GM19468 (cell line): ENCODE measurements around the gene MGRN1.
A peak's percentile ranks its signal among the peaks of the same experiment; 100 is the strongest.

Experiments used
- ATAC-seq: cut with Tn5 transposase; IDR thresholded peaks from one replicate; pipeline ENCODE4 v1.9.1; 2021; ENCODE audit warnings: mild to moderate bottlenecking, moderate library complexity, moderate number of reproducible peaks; ENCODE audit not compliant: unreplicated experiment; ENCODE audit errors: extremely low read depth

The MGRN1 gene

DNA sequence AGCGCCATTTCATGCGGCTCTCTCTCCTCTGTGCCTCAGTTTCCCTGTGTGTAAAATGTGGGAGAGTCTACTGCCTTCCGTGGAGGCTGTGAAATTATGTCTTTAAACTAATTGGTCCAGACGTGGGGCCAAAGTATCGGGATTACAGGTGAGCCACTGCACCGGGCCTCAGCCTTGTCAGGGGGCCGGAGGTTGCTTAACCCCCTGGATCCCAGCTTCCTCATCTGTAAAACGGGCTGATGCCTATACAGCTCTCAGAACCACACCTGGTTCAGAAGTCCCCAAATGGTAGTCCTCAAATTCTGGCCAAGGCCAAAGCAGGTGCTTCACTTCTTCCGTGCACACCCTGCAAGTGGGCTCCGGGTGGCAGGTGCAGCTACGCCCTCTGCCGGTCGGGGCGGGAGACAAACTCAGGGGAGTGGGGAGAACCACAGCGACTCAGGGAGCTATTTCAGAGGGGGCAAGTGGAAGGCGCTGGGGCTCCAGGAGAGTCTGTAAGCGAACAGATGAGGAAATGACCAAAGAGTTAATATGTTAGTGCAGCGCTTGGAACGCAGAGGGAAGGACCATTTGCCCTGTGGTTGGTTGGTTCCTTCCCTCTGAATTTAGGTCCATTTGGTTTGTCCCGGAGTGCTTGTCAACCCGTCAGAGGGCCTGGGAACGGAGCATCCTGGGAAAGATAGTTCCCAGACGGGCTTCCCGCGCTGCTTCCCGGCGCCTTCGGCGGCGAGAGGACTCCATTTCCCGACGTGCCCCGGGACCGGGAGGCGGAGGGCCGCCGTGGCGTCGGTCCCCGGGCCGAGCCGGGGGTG is at the start of gene MGRN1:
Gene MGRN1, plus strand, starts transcription at position 812 of the 812 bp plus-strand sequence. CDS start 135 bp downstream, outside the sequence.
- ATAC-seq = peak; percentile 53

GRCh38 chr16:4574919-4575705 is 49.5 kb upstream of the MGRN1 start:
- no peak for ATAC-seq

GRCh38 chr16:4576008-4576407 is 48.6 kb upstream of the MGRN1 start:
- ATAC-seq = no peak

DNA sequence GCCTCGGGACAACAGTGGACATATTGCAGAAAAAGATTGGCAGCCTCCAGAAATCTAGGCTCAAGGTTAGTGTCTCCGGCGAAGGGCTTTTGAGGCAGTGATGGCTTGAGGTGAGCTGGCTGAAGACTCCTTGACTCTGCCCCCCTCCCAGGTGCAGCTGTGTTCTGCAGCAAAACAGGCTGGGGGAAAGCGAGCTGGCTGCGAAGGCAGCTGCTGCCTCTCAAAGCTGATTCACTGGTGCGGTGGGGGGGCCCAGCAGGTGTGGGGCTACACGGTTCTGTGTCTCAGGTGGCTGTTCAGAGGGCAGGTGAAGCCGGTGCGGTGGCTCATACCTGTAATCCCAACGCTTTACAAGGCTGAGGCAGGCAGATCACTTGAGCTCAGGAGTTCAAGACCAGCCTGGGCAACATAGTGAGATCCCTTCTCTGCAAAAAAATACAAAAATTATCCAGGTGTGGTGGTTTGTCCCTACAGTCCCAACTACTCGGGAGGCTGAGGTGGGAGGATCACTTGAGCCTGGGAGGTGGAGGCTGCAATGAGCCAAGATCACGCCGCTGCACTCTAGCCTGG is 45.6 kb upstream of the MGRN1 start:
- ATAC-seq = no peak

DNA sequence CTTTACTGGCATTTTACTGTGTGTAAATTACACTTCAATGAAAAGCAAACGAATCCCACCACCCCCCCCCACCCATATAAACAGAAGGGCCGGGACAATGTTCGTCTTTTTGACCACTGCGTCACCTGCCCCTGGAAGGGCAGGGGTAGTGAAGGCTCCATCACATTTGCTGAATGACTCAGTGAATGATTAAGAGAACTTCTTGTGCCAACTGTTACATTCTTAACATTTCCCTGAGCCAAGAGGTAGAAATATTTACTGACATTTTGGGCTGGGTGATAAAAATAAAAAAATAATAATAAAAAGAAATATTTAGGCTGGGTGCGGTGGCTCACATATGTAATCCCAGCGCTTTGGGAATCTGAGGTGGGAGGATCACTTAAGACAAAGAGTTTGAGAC is 44.4 kb upstream of the MGRN1 start:
- no peak for ATAC-seq

DNA sequence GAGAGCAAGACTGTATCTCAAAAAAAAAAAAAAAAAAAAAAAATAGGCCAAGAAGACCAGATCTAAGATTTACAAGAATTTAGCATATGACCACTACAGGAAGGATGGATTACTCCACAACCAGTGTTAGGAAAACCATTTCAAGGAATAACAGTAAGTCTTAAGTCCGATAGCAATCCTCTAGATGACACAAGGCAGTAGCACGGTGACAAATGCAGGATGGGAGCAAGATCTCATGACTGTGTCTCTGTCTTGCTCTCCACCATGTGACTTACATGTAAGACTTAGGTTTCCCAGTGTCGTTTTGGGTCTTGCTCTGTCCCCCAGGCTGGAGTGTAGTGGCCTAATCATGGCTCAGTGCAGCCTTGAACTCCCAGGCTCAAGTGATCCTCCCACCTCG is 40.7 kb upstream of the MGRN1 start:
- no peak for ATAC-seq

DNA sequence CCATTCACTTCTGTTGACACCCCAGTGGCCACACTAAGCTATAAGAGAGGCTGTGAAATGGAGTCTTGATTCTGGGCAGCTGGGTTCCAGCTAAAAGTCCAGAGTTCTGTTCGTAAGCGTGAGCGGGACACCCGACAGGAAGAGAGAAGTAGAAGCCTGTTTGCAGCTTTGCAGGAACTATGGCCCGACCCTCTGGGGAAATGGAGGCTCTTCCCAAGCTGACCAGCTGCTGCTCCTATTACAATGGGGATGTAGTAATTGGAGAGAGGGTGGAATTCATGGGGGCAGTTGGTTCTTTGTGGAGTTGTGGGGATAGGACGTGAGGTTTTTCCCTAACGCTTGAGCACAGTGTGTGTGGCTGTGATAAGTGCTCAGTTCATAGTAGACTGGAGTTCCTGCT is 38.3 kb upstream of the MGRN1 start:
- no peak for ATAC-seq

DNA sequence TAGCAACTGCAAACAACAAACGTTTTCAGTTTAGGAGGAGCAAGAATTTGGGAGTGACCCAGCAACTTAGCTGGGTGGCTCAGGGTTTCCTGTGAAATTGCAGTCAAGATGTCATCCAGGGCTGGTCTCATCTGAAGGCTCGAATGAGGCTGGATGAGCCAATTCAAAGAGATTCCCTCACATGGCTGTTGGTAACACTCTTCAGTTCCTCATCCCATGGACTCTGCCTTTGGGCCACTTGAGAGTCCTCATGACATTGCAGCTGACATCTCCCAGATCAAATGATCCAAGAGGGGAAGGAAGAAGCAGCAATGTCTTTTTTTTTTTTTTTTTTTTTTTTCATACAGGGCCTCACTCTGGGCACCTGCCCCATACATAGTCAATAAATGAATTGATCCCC is 36.2 kb upstream of the MGRN1 start:
- ATAC-seq = no peak

DNA sequence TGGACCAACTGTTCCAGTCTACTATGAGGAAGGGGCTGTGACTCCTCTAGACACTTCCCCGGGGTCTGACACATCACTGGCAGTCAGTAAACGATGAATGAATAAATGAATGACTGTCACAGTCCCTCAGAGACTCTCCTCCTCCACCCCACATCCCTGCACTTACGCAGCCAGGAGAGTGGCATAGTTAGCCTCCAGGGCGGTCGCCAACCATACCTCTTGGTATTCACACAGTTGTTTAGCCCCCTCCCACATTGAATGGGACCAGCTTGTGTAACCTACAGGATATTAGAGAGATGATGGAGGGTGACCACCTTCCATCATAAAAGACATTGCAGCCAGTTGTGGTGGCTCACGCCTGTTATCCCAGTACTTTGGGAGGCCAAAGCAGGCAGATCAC is 35.7 kb upstream of the MGRN1 start:
- no peak for ATAC-seq

GRCh38 chr16:4591191-4591590 is 33.4 kb upstream of the MGRN1 start:
- no peak for ATAC-seq

DNA sequence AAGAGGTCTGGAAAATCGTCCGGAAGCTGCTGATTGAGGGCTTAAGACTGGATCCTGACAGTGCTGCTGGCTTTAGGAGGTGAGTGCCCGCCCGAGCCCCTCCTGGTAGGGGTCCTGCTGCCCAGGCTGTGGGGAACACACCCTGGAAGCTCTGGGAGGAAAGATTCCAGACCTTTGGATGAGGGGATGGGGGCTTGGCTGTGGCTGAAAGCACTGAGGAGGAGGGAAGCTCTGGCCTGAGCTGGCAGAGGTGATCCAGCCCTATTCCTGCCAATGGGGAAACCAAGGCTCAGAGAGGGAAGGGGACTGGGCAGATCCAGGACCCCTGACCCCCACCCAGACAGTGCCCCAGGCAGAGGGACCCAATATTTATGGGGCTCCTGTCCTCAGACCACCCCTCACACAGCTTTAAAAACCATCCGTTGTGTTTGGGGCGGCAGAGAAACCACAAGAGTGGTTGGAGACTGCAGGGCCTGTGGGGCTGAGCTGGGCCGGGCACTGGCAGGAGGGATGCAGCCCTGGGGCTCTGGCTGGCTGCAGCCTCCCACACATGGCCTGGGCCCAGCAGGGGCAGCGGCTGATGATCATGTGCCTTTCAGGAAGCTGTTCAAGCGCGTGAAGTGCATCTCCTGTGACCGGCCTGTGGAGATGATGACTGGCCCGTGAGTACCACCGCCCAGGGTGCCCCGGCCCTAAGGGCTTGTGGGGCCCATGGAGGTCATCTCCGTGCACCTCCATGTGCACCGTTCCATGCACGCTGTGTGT is 32.7 kb upstream of the MGRN1 start:
- no peak for ATAC-seq

DNA sequence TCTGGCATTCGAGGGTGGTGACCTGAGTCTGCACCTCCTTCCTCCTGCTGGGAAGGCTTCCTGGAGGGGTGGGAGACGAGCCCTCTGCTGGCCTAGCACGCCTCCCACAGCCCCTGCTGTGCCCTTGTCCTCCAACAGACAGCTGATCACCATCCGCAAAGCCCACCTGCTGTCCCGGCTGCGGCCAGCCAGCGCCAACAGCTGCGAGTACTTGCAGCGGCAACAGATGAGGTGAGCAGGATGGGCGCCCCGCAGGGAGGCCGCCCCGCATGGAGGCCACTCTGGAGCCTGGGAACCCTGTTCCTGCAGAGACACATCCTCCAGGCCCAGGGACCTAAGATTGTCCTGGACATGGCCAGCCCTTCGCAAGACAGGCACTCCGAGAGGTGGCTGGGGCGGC is 31.5 kb upstream of the MGRN1 start:
- ATAC-seq = no peak

DNA sequence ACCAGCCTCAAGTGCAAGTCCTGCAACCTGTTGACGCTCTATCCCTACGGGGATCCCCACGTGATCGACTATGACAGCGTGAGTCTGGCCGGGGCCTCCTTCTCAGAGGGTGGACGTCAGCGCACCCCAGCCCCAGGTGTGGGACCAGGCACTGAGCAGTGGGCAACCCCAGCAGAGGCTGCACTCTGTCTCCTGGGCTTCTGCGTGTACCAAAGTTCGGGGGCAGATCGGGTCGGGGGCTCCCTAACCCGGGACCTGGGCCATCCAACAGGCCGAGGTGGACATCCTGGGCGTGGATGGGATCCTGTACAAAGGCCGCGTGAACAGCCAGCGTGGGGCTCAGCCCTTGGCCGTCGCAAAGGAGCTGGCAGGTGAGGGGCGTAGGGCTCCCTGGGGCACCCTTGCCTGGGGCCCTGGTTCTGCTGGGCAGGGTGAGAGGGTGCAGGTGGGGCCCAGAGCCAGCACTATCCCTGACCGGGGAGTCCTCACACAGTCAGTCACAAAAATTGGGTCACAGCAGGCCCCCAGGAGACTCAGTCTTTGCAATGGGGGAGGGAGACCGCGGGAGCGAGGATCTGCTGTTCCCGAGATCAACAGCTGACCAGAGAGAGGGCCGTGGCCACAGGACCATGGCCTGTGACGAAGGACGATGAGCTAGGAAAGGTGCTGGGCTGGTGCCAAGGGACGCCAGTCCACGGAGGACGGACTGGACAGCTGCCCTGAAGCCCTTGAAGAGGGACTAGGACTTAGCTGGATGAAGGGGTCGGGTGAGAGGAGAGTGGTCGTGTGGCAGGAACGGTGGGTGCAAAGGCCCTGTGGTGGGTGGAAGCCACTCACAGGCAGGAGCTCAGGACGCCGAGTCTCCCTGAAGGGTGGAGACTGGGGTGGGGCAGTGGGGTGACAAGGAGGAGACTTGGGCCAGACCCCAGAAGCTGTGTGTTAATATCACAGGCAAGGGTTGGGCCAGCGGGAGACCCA is 29.9 kb upstream of the MGRN1 start:
- ATAC-seq = no peak

DNA sequence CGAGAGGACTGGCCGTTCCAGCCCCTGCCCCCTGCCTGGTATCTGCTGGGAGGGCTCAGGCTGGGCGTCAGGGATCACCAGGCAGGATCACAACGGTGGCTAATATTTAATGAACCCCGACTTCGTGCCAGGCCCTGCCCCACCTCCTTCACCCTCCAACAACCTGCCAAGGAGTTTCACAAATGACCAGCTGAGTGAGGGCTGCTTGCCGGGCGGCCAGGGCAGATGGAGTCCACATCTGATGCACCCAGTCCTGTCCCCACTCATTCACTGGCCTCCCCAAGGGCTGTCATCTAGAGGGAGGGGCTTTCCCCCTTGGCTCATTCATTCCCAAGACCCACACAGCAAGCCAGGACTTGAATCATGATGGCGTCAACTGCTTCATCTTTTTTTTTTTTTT is 27.5 kb upstream of the MGRN1 start:
- no peak for ATAC-seq

GRCh38 chr16:4599037-4599436 is 25.6 kb upstream of the MGRN1 start:
- ATAC-seq = no peak

DNA sequence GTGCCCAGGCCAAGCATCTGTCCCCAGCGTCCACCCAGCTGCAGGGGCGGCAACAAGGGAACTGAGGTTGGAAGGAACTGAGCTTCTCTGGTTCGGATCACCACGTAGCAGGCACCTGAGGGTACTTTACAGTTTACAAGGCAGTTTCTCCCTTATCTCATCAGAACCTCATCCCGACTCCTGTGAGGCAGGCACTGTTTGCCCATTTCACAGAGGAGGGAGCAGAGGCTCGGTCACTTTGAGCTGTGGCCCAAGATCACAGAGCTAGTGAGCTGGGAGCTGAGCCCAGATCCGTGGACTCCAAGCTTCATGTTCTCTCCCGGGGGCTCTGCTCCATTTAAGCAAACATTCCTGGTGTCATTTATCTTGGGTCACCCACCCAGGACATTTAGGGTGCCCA is 25.1 kb upstream of the MGRN1 start:
- ATAC-seq = no peak

DNA sequence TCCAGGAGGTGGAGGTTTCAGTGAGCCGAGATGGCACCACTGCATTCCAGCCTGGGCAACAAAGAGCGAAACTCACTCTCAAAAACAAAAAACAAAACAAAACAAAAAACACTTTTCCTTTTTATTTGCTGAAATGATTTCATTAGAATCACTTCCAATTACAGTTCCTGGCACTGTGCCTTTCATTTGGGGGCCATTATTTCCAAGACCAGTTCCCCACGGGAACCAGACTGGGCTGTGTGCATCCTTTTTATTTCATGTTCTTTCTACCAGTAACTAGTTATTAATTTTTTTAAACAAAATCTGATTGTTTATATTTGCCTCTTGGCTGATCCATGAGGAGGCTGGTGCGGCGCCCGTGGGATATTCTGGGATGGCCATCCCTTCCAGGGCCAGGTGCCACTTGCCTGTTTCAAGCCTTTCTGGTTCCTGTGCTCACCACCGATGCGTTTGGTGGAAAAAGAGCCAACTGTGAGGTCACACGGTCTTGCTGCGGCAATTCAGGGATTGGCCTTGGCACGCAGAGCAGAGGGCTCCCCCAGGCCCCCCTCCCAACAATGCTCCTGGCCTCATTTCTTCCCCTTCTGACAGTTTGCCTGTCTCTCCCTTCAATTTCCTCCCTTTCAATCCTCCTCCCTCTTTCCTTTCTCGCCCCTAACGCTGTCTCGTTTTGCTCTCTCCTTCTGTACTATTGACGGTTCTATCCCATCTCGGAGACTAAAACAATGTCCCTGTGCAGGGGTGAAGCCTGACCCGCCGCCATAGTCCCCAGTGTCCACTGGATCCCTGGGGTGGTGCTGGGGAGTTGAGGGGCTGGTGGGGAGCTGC is 23.4 kb upstream of the MGRN1 start:
- no peak for ATAC-seq

- no peak for ATAC-seq
Observed at GRCh38 chr16:4601864-4602186, 22.8 kb upstream of the MGRN1 start.

DNA sequence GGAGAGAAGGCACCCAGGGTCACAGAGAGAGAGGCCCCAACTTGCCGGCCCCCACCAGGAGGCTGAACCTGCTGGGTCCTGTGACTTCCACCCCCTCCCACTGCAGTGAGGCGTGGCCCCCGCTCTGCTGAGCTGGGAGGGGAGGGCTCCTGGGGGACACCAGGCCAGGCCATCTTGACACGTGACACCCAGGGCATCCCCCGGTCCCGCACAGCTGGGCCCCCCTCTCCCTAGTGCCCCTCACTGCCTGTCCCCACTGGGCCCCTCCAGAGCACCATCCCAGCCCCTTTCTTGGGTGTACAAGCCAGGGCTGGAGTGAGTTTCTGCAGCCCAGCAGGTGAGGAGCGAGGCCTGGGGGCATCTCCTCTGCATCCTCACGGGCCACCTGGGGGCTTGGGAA is 22.3 kb upstream of the MGRN1 start:
- no peak for ATAC-seq
